ENCODE data around the gene KRTAP5-1. TPM values are rescaled to one million over a fixed set of nuclear protein-coding genes. Genes with fewer than 3 reads are reported as not detected.
"Not testable (repeated sequence)": the region's sequence is repeated elsewhere in the genome, so short reads cannot be mapped to it uniquely, and the experiment has no call there.

Gene KRTAP5-1
- total RNA-seq, 2 experiments from 2014 or later: not detected

GRCh38 chr11:1619449-1619848 lies 34.4 kb upstream of the KRTAP5-1 start:
- peak; percentile 64 for DNase-seq
- H3K4me1 Mint-ChIP-seq (ENCODE audit: low read depth): peaks cover 6% of the 10 kb centered on the region
- H3K4me3 Mint-ChIP-seq: no peak overlapping the region
- no peaks in the 10 kb centered on the region for H3K9me3 Mint-ChIP-seq
- H3K36me3 Mint-ChIP-seq: no peaks in the 10 kb centered on the region
- POLR2A ChIA-PET: no interaction called here
- CTCF ChIA-PET: interaction anchor here (1.5 kb wide), 1 partner anchor 8 kb away, joined by 3 read pairs; no protein-coding TSS in a partner anchor
- H3K27me3 Mint-ChIP-seq: peaks cover 15% of the 10 kb centered on the region
- H3K27ac Mint-ChIP-seq: peak overlapping the region; percentile 2
- intact Hi-C loops (cut with micrococcal nuclease): no loop called here

- Mint-ChIP-seq H3K27ac (no peak overlapping the region), H3K4me1 (ENCODE audit: low read depth) (peaks cover 6% of the 10 kb centered on the region), H3K36me3 (no peaks in the 10 kb centered on the region), H3K4me3 (no peak overlapping the region), H3K9me3 (no peaks in the 10 kb centered on the region), H3K27me3 (peaks cover 15% of the 10 kb centered on the region)
- intact Hi-C loops (cut with micrococcal nuclease): no loop called here
- no peak for DNase-seq
- ChIA-PET CTCF (interaction anchor here (1.1 to 2.0 kb wide), 4 partner anchors 11 to 34 kb away, joined by 4 to 6 read pairs (median 5); partner anchors contain the start of gene KRTAP5-5), POLR2A (no interaction called here)
These were observed 33.1 kb upstream of the KRTAP5-1 start for GRCh38 chr11:1618231-1618630.

- Mint-ChIP-seq H3K4me3 (no peak within 1 kb of the TSS), H3K27ac (no peak within 1 kb of the TSS), H3K36me3 (no peaks in the 10 kb centered on the region), H3K9me3 (no peaks in the 10 kb centered on the region), H3K4me1 (ENCODE audit: low read depth) (peaks cover 8% of the 10 kb centered on the region), H3K27me3 (peaks cover 10% of the 10 kb centered on the region)
- DNase-seq: no peak
- intact Hi-C loops (cut with micrococcal nuclease): no loop called here
- ChIA-PET CTCF (interaction anchor here (0.9 to 1.2 kb wide), 3 partner anchors 13 to 34 kb away, joined by 3 to 5 read pairs (median 3); no protein-coding TSS in a partner anchor), POLR2A (no interaction called here)
These were observed 23.3 kb upstream of the KRTAP5-1 start, which contains the start of gene KRTAP5-3 for GRCh38 chr11:1608363-1608762. KRTAP5-3 (minus strand) TSS chr11:1608463; CDS start chr11:1608385, 78 bp downstream.

- peaks cover 15% of the 10 kb centered on the region for H3K27me3 Mint-ChIP-seq
- H3K4me1 Mint-ChIP-seq (ENCODE audit: low read depth); intact Hi-C loops (cut with micrococcal nuclease); POLR2A ChIA-PET; H3K9me3 Mint-ChIP-seq; H3K36me3 Mint-ChIP-seq; DNase-seq; H3K27ac Mint-ChIP-seq; H3K4me3 Mint-ChIP-seq: not testable (repeated sequence)
- CTCF ChIA-PET: interaction anchor here (0.9 to 1.2 kb wide), 2 partner anchors 13 to 33 kb away, joined by 3 to 5 read pairs; no protein-coding TSS in a partner anchor
These were observed 22.8 kb upstream of the KRTAP5-1 start for GRCh38 chr11:1607901-1608300.

GRCh38 chr11:1607156-1607845 lies 22.2 kb upstream of the KRTAP5-1 start:
- H3K27ac Mint-ChIP-seq; H3K36me3 Mint-ChIP-seq; H3K4me3 Mint-ChIP-seq; H3K9me3 Mint-ChIP-seq; intact Hi-C loops (cut with micrococcal nuclease); POLR2A ChIA-PET; DNase-seq; H3K4me1 Mint-ChIP-seq (ENCODE audit: low read depth): not testable (repeated sequence)
- peaks cover 16% of the 10 kb centered on the region for H3K27me3 Mint-ChIP-seq
- CTCF ChIA-PET: interaction anchor here (0.9 to 1.2 kb wide), 2 partner anchors 12 to 32 kb away, joined by 3 read pairs; no protein-coding TSS in a partner anchor

GRCh38 chr11:1605923-1606322 lies 20.8 kb upstream of the KRTAP5-1 start:
- H3K4me1 Mint-ChIP-seq (ENCODE audit: low read depth); H3K9me3 Mint-ChIP-seq; intact Hi-C loops (cut with micrococcal nuclease); H3K27ac Mint-ChIP-seq; H3K36me3 Mint-ChIP-seq; POLR2A ChIA-PET; H3K4me3 Mint-ChIP-seq: not testable (repeated sequence)
- peaks cover 16% of the 10 kb centered on the region for H3K27me3 Mint-ChIP-seq
- CTCF ChIA-PET: interaction anchor here (0.7 to 1.5 kb wide), 5 partner anchors 10 to 59 kb away, joined by 3 to 6 read pairs (median 3); no protein-coding TSS in a partner anchor
- peak; percentile 55 for DNase-seq

GRCh38 chr11:1604711-1605110 lies 19.6 kb upstream of the KRTAP5-1 start:
- Mint-ChIP-seq H3K36me3 (no peaks in the 10 kb centered on the region), H3K4me1 (ENCODE audit: low read depth) (peaks cover 8% of the 10 kb centered on the region), H3K4me3 (no peak overlapping the region), H3K27me3 (peaks cover 24% of the 10 kb centered on the region), H3K9me3 (no peaks in the 10 kb centered on the region), H3K27ac (no peak overlapping the region)
- POLR2A ChIA-PET: no interaction called here
- intact Hi-C loops (cut with micrococcal nuclease): no loop called here
- no peak for DNase-seq
- CTCF ChIA-PET: interaction anchor here (1.4 to 1.5 kb wide), 2 partner anchors 9 to 58 kb away, joined by 4 to 6 read pairs; no protein-coding TSS in a partner anchor

GRCh38 chr11:1604181-1604580 lies 19.1 kb upstream of the KRTAP5-1 start:
- CTCF ChIA-PET: no interaction called here
- no peaks in the 10 kb centered on the region for H3K36me3 Mint-ChIP-seq
- H3K4me1 Mint-ChIP-seq (ENCODE audit: low read depth): peaks cover 8% of the 10 kb centered on the region
- POLR2A ChIA-PET: no interaction called here
- no peak overlapping the region for H3K27ac Mint-ChIP-seq
- no peak overlapping the region for H3K4me3 Mint-ChIP-seq
- H3K9me3 Mint-ChIP-seq: no peaks in the 10 kb centered on the region
- intact Hi-C loops (cut with micrococcal nuclease): no loop called here
- peaks cover 24% of the 10 kb centered on the region for H3K27me3 Mint-ChIP-seq
- DNase-seq: no peak

- H3K36me3 Mint-ChIP-seq: no peaks in the 10 kb centered on the region
- peaks cover 12% of the 10 kb centered on the region for H3K4me1 Mint-ChIP-seq (ENCODE audit: low read depth)
- H3K9me3 Mint-ChIP-seq: no peaks in the 10 kb centered on the region
- ChIA-PET POLR2A (no interaction called here), CTCF (no interaction called here)
- H3K4me3 Mint-ChIP-seq: no peak overlapping the region
- H3K27ac Mint-ChIP-seq: no peak overlapping the region
- DNase-seq: no peak
- H3K27me3 Mint-ChIP-seq: peaks cover 23% of the 10 kb centered on the region
- intact Hi-C loops (cut with micrococcal nuclease): no loop called here
These were observed 18.5 kb upstream of the KRTAP5-1 start for GRCh38 chr11:1603629-1604028.

GRCh38 chr11:1601663-1602062 lies 16.6 kb upstream of the KRTAP5-1 start:
- H3K27ac Mint-ChIP-seq; H3K9me3 Mint-ChIP-seq; H3K36me3 Mint-ChIP-seq; intact Hi-C loops (cut with micrococcal nuclease); DNase-seq; POLR2A ChIA-PET; H3K4me3 Mint-ChIP-seq: not testable (repeated sequence)
- CTCF ChIA-PET: interaction anchor here (0.6 kb wide), 1 partner anchor 31 kb away, joined by 3 read pairs; no protein-coding TSS in a partner anchor
- H3K27me3 Mint-ChIP-seq: peaks cover 17% of the 10 kb centered on the region
- H3K4me1 Mint-ChIP-seq (ENCODE audit: low read depth): peaks cover 14% of the 10 kb centered on the region

- DNase-seq: no peak
- POLR2A ChIA-PET: no interaction called here
- peaks cover 11% of the 10 kb centered on the region for H3K4me1 Mint-ChIP-seq (ENCODE audit: low read depth)
- no peaks in the 10 kb centered on the region for H3K9me3 Mint-ChIP-seq
- no peak overlapping the region for H3K4me3 Mint-ChIP-seq
- intact Hi-C loops (cut with micrococcal nuclease): no loop called here
- CTCF ChIA-PET: no interaction called here
- peaks cover 23% of the 10 kb centered on the region for H3K27me3 Mint-ChIP-seq
- no peaks in the 10 kb centered on the region for H3K36me3 Mint-ChIP-seq
- no peak overlapping the region for H3K27ac Mint-ChIP-seq
These were observed 15.5 kb upstream of the KRTAP5-1 start for GRCh38 chr11:1600626-1601025.

- Mint-ChIP-seq H3K4me1 (ENCODE audit: low read depth) (peaks cover 15% of the 10 kb centered on the region), H3K27me3 (peaks cover 23% of the 10 kb centered on the region), H3K9me3 (no peaks in the 10 kb centered on the region), H3K27ac (no peak overlapping the region), H3K36me3 (no peaks in the 10 kb centered on the region), H3K4me3 (no peak overlapping the region)
- intact Hi-C loops (cut with micrococcal nuclease): no loop called here
- ChIA-PET CTCF (interaction anchor here (1.2 to 6.9 kb wide), 2 partner anchors 22 to 54 kb away, joined by 3 to 42 read pairs; no protein-coding TSS in a partner anchor), POLR2A (no interaction called here)
- DNase-seq: no peak
These were observed 13.7 kb upstream of the KRTAP5-1 start for GRCh38 chr11:1598816-1599215.

All from activated CD4-positive, alpha-beta memory T cell treated with anti-CD3 and anti-CD28 coated beads for 36 hours (primary cell).